ACHN (cell line): ENCODE data around the gene MAVS.

Source experiments
- DNase-seq: peaks from one replicate; pipeline ENCODE4 v3.0.0-alpha.2; 2015
- in situ Hi-C: cut with HindIII; loops from 2 replicates; pipeline ENCODE4 v1.10.0; 2017; ENCODE audit warnings: low sequenced_read_pairs, low pct_ligation_motif_present, low pct_unique_long_range_greater_than_20kb

Gene MAVS

GRCh38 chr20:3846740-3847428 lies at the start of gene MAVS:
TSS of gene MAVS (plus strand) at chr20:3846834. CDS start at chr20:3854625, 7,791 bp downstream.
- peak; percentile 77 for DNase-seq
- in situ Hi-C loops = no loop called here

- no peak for DNase-seq
- in situ Hi-C loops = no loop called here
Measured at GRCh38 chr20:3797226-3797545, 49.4 kb upstream of the MAVS start.

- no peak for DNase-seq
- in situ Hi-C loops = no loop called here
Measured at GRCh38 chr20:3797592-3798372, 48.9 kb upstream of the MAVS start.

- DNase-seq = no peak
- in situ Hi-C loops = no loop called here
Measured at GRCh38 chr20:3798373-3798768, 48.3 kb upstream of the MAVS start.

- in situ Hi-C loops = no loop called here
Measured at GRCh38 chr20:3798908-3799248, 47.8 kb upstream of the MAVS start.

GRCh38 chr20:3800256-3800877 lies 46.3 kb upstream of the MAVS start:
- in situ Hi-C loops = no loop called here

More at GRCh38 chr20:3798908-3799248, 47.8 kb upstream of the MAVS start:
- no peak for DNase-seq

GRCh38 chr20:3800878-3801260 lies 45.8 kb upstream of the MAVS start:
- no peak for DNase-seq
- in situ Hi-C loops = no loop called here

More at GRCh38 chr20:3800256-3800877, 46.3 kb upstream of the MAVS start:
- no peak for DNase-seq

GRCh38 chr20:3801299-3801698 lies 45.3 kb upstream of the MAVS start:
- in situ Hi-C loops = no loop called here
- DNase-seq = no peak

- in situ Hi-C loops = no loop called here
- no peak for DNase-seq
Measured at GRCh38 chr20:3801846-3802245, 44.8 kb upstream of the MAVS start.

- in situ Hi-C loops = no loop called here
- no peak for DNase-seq
Measured at GRCh38 chr20:3802524-3803239, 44.0 kb upstream of the MAVS start.

GRCh38 chr20:3803289-3803688 lies 43.3 kb upstream of the MAVS start:
- in situ Hi-C loops = no loop called here

GRCh38 chr20:3803854-3804253 lies 42.8 kb upstream of the MAVS start:
- DNase-seq = no peak
- in situ Hi-C loops = no loop called here

More at GRCh38 chr20:3803289-3803688, 43.3 kb upstream of the MAVS start:
- DNase-seq = no peak

- no peak for DNase-seq
- in situ Hi-C loops = no loop called here
Measured at GRCh38 chr20:3804254-3804751, 42.3 kb upstream of the MAVS start.

- no peak for DNase-seq
- in situ Hi-C loops = no loop called here
Measured at GRCh38 chr20:3804781-3805180, 41.9 kb upstream of the MAVS start.

GRCh38 chr20:3808544-3808943 lies 38.1 kb upstream of the MAVS start:
- in situ Hi-C loops = no loop called here
- no peak for DNase-seq

GRCh38 chr20:3811467-3812258 lies 35.0 kb upstream of the MAVS start:
- DNase-seq = peak; percentile 96
- in situ Hi-C loops = no loop called here

- DNase-seq = no peak
- in situ Hi-C loops = no loop called here
Measured at GRCh38 chr20:3812259-3812681, 34.4 kb upstream of the MAVS start.
